Measurements from ENCODE around the gene PARVG.

- no peak for TF ChIP-seq CTCF (optimal IDR thresholded peaks at IDR 0.05 in 1 of 3, IDR thresholded peaks at IDR 0.05 in 1 of 3, conservative IDR thresholded peaks at IDR 0.05 in 1 of 3; ENCODE audit: extremely low read depth in 1 of 3, insufficient read depth in 2 of 3, low read length in 3 of 3)
- TF ChIP-seq EZH2 (IDR thresholded peaks at IDR 0.05; ENCODE audit: low read length) = no peak
Measured at GRCh38 chr22:44207981-44208317, 27.2 kb downstream of the PARVG start.

Measured in keratinocyte (primary cell).